ENCODE data around the gene CBX4. TPM values are rescaled to one million over a fixed set of nuclear protein-coding genes. Genes with fewer than 3 reads are reported as not detected.

CBX4 gene
- total and polyA plus RNA-seq, 2 of the 4 experiments (the other 2 are of a cell fraction), result 3.2 to 9.4 TPM

- Histone ChIP-seq H2BK120ac (ENCODE audit: low read depth, low read length) (no peak overlapping the region), H3K9me1 (ENCODE audit: insufficient read depth, low read length) (peaks cover 6% of the 10 kb centered on the region; the same call in 1 of the 2 replicates), H3K9ac (ENCODE audit: low read depth, low read length) (no peak overlapping the region), H3K4me1 (ENCODE audit: control insufficient read depth, insufficient read depth, low read length) (peaks cover 22% of the 10 kb centered on the region), H3K27me3 (ENCODE audit: control insufficient read depth, insufficient read depth, low read length) (no peaks in the 10 kb centered on the region), H3K14ac (replicated peaks; ENCODE audit: low read depth, low read length) (no peak overlapping the region), H3K9me3 (ENCODE audit: control insufficient read depth, insufficient read depth, low read length) (no peaks in the 10 kb centered on the region), H4K5ac (ENCODE audit: low read depth, low read length) (no peak overlapping the region), H2BK5ac (ENCODE audit: low read depth, low read length, poor library complexity, severe bottlenecking) (no peak overlapping the region), H3K27ac (ENCODE audit: insufficient read depth, low read length) (no peak overlapping the region), H2AK9ac (replicated peaks; ENCODE audit: low read depth, low read length, poor library complexity) (no peak overlapping the region), H3K36me3 (ENCODE audit: control insufficient read depth, insufficient read depth, low read length) (peaks cover 21% of the 10 kb centered on the region; the same call in 1 of the 2 replicates), H2AK5ac (ENCODE audit: low read depth, low read length) (no peak overlapping the region), H3K4me3 (ENCODE audit: insufficient read depth, low read depth, low read length) (no peak overlapping the region), H2BK20ac (ENCODE audit: low read depth, low read length) (no peak overlapping the region), H3K18ac (ENCODE audit: low read depth, low read length) (no peak overlapping the region), H3K4ac (ENCODE audit: low read depth, low read length) (no peak overlapping the region), H2BK15ac (ENCODE audit: low read depth, low read length) (no peak overlapping the region), H3K23ac (ENCODE audit: low read depth, low read length) (no peak overlapping the region), H3K4me2 (ENCODE audit: low read depth, low read length) (no peak overlapping the region), H4K8ac (ENCODE audit: low read depth in 2 of 2, low read length in 2 of 2) (no peak overlapping the region), H3K56ac (ENCODE audit: extremely low read depth, insufficient read depth, low read length) (no peak overlapping the region), H3K79me1 (ENCODE audit: low read depth in 1 of 2, low read length in 2 of 2) (peaks cover 10 to 54% of the 10 kb centered on the region in 2 experiments), H4K20me1 (ENCODE audit: insufficient read depth, low read length) (peaks cover 59% of the 10 kb centered on the region), H4K91ac (ENCODE audit: insufficient read depth, low read depth, low read length) (no peak overlapping the region), H2AFZ (replicated peaks; ENCODE audit: low read length, poor library complexity) (no peak overlapping the region)
- no peak for DNase-seq
- no peak for ATAC-seq (ENCODE audit: low read depth)
- ChIA-PET POLR2A (ENCODE audit: unreplicated experiment) (no interaction called here), CTCF (no interaction called here)
- in situ Hi-C loops (cut with MboI; ENCODE audit: low sequenced_read_pairs) (no loop called here), dilution Hi-C loops (cut with HindIII; ENCODE audit: low sequenced_read_pairs, unreplicated experiment) (no loop called here), intact Hi-C loops (cut with micrococcal nuclease) (no loop called here)
- WGBS, 2 experiments (ENCODE audit: extremely low coverage in 2 of 2, insufficient read length in 1 of 2), result 85% methylated on average over 39 of the region's 83 CpGs; no CpG with 5 or more reads in 1 of the 2 experiments
- no TSS peak for BruUV-seq (replicated peaks)
- TF ChIP-seq MAFK (IDR thresholded peaks at IDR 0.05; ENCODE audit: low read depth, low read length) (no peak), MAZ (IDR thresholded peaks at IDR 0.05; ENCODE audit: borderline replicate concordance, low read depth, low read length) (no peak), CHD1 (IDR thresholded peaks at IDR 0.05; ENCODE audit: low read depth, low read length) (no peak), RAD21 (IDR thresholded peaks at IDR 0.05; ENCODE audit: low read length) (no peak), POLR2A (IDR thresholded peaks at IDR 0.05; ENCODE audit: low read depth, low read length) (no peak), CTCF (conservative IDR thresholded peaks at IDR 0.05; ENCODE audit: low read depth, low read length) (no peak), BHLHE40 (IDR thresholded peaks at IDR 0.05; ENCODE audit: low read depth, low read length) (no peak), USF2 (IDR thresholded peaks at IDR 0.05; ENCODE audit: low read depth, low read length) (no peak), MXI1 (IDR thresholded peaks at IDR 0.05; ENCODE audit: borderline replicate concordance, low read depth, low read length) (no peak), ELK1 (IDR thresholded peaks at IDR 0.05; ENCODE audit: borderline replicate concordance, low read depth, low read length) (no peak), SMC3 (IDR thresholded peaks at IDR 0.05; ENCODE audit: low read depth, low read length) (no peak), CEBPB (IDR thresholded peaks at IDR 0.05; ENCODE audit: low read depth, low read length) (no peak), RFX5 (IDR thresholded peaks at IDR 0.05; ENCODE audit: low read depth, low read length) (no peak), FOS (IDR thresholded peaks at IDR 0.05; ENCODE audit: low read depth, low read length) (no peak), NFE2L2 (IDR thresholded peaks at IDR 0.05; ENCODE audit: low read depth, low read length) (no peak)
Measured at GRCh38 chr17:79833744-79834564, 5.3 kb downstream of the CBX4 start.

Data from IMR-90 (cell line).